ENCODE results near the gene TOP2A. TPM values are rescaled to one million over a fixed set of nuclear protein-coding genes. Genes with fewer than 3 reads are reported as not detected.

TOP2A gene
- total RNA-seq, 1 donor from 2014 or later: 28.3 TPM

- DNase-seq (ENCODE audit: low spot score): no peak
- Mint-ChIP-seq H3K27me3 (ENCODE audit: unreplicated experiment) (peaks cover 27% of the 10 kb centered on the region), H3K27ac (ENCODE audit: unreplicated experiment) (peak overlapping the region; percentile 18), H3K9me3 (ENCODE audit: unreplicated experiment) (no peaks in the 10 kb centered on the region), H3K4me1 (ENCODE audit: unreplicated experiment) (peaks cover 40% of the 10 kb centered on the region), H3K4me3 (ENCODE audit: unreplicated experiment) (no peak overlapping the region), H3K36me3 (ENCODE audit: low read depth, unreplicated experiment) (peaks cover 26% of the 10 kb centered on the region)
- no peak for TF ChIP-seq CTCF (IDR thresholded peaks at IDR 0.05; ENCODE audit: unreplicated experiment)
These were observed 42.9 kb upstream of the TOP2A start for GRCh38 chr17:40460604-40460967.

- Mint-ChIP-seq H3K4me1 (ENCODE audit: unreplicated experiment) (peaks cover 41% of the 10 kb centered on the region), H3K4me3 (ENCODE audit: unreplicated experiment) (no peak overlapping the region), H3K27me3 (ENCODE audit: unreplicated experiment) (peaks cover 23% of the 10 kb centered on the region), H3K27ac (ENCODE audit: unreplicated experiment) (no peak overlapping the region), H3K36me3 (ENCODE audit: low read depth, unreplicated experiment) (peaks cover 31% of the 10 kb centered on the region), H3K9me3 (ENCODE audit: unreplicated experiment) (no peaks in the 10 kb centered on the region)
- DNase-seq (ENCODE audit: low spot score): no peak
- no peak for TF ChIP-seq CTCF (IDR thresholded peaks at IDR 0.05; ENCODE audit: unreplicated experiment)
These were observed 42.2 kb upstream of the TOP2A start for GRCh38 chr17:40459636-40460603.

GRCh38 chr17:40458851-40459482 lies 41.3 kb upstream of the TOP2A start:
- no peak for DNase-seq (ENCODE audit: low spot score)
- Mint-ChIP-seq H3K27ac (ENCODE audit: unreplicated experiment) (peak overlapping the region; percentile 76), H3K9me3 (ENCODE audit: unreplicated experiment) (no peaks in the 10 kb centered on the region), H3K4me3 (ENCODE audit: unreplicated experiment) (peak overlapping the region; percentile 66), H3K4me1 (ENCODE audit: unreplicated experiment) (peaks cover 45% of the 10 kb centered on the region), H3K36me3 (ENCODE audit: low read depth, unreplicated experiment) (peaks cover 40% of the 10 kb centered on the region), H3K27me3 (ENCODE audit: unreplicated experiment) (peaks cover 17% of the 10 kb centered on the region)
- no peak for TF ChIP-seq CTCF (IDR thresholded peaks at IDR 0.05; ENCODE audit: unreplicated experiment)

- peak overlapping the region; percentile 21 for H3K4me3 Mint-ChIP-seq (ENCODE audit: unreplicated experiment)
- H3K36me3 Mint-ChIP-seq (ENCODE audit: low read depth, unreplicated experiment): peaks cover 43% of the 10 kb centered on the region
- H3K27ac Mint-ChIP-seq (ENCODE audit: unreplicated experiment): peak overlapping the region; percentile 80
- peaks cover 11% of the 10 kb centered on the region for H3K27me3 Mint-ChIP-seq (ENCODE audit: unreplicated experiment)
- H3K9me3 Mint-ChIP-seq (ENCODE audit: unreplicated experiment): no peaks in the 10 kb centered on the region
- H3K4me1 Mint-ChIP-seq (ENCODE audit: unreplicated experiment): peaks cover 51% of the 10 kb centered on the region
- TF ChIP-seq CTCF (IDR thresholded peaks at IDR 0.05; ENCODE audit: unreplicated experiment): no peak
- no peak for DNase-seq (ENCODE audit: low spot score)
These were observed 40.5 kb upstream of the TOP2A start for GRCh38 chr17:40457964-40458791.
